Neural cell (in vitro differentiated cells): ENCODE data around the gene P2RY14. TPM values are rescaled to one million over a fixed set of nuclear protein-coding genes. Genes with fewer than 3 reads are reported as not detected.

Source experiments
- H2AFZ ChIP-seq: fragments of 200-600, 300-800 bp; sonication (generic), shearing (Covaris generic); 2 replicates; pipeline ENCODE4 v1.6.0; 2014; ENCODE audit warnings: low read depth, mild to moderate bottlenecking, antibody characterized with exemption, low read length, moderate library complexity
- H3F3A ChIP-seq: fragments of 200-600 bp; shearing (Covaris generic); 2 replicates; pipeline ENCODE4 v1.6.1; 2016; ENCODE audit warnings: mild to moderate bottlenecking, moderate library complexity, mixed read lengths, antibody characterized with exemption, low read length; ENCODE audit not compliant: insufficient read depth, poor library complexity, severe bottlenecking
- H3K27ac ChIP-seq: fragments of 200-600, 300-800 bp; sonication (generic), shearing (Covaris generic); 2 replicates; pipeline ENCODE4 v1.5.1; 2014; ENCODE audit warnings: mild to moderate bottlenecking, low read length, moderate library complexity
- H3K27me3 ChIP-seq: fragments of 300-800, 200-600 bp; sonication (generic), shearing (Covaris generic); 2 replicates; pipeline ENCODE4 v1.6.0; 2014; ENCODE audit warnings: mild to moderate bottlenecking, low read depth, low read length, moderate library complexity; ENCODE audit not compliant: insufficient read depth
- H3K36me3 ChIP-seq: fragments of 300-800, 200-600 bp; sonication (generic), shearing (Covaris generic); 2 replicates; pipeline ENCODE4 v1.5.1; 2014; ENCODE audit warnings: mild to moderate bottlenecking, antibody characterized with exemption, low read length, moderate library complexity; ENCODE audit not compliant: insufficient read depth
- H3K4me2 ChIP-seq: fragments of 300-800, 200-600 bp; sonication (generic), shearing (Covaris generic); 2 replicates; pipeline ENCODE4 v1.6.0; 2014; ENCODE audit warnings: mild to moderate bottlenecking, low read length
- H3K4me3 ChIP-seq: fragments of 300-800, 200-600 bp; sonication (generic), shearing (Covaris generic); 2 replicates; pipeline ENCODE4 v1.5.1; 2014; ENCODE audit warnings: mild to moderate bottlenecking, low read length, moderate library complexity
- H3K79me2 ChIP-seq: fragments of 200-600 bp; shearing (Covaris generic); replicated peaks from 2 replicates; pipeline ENCODE4 v1.6.0; 2014; ENCODE audit warnings: mild to moderate bottlenecking, low read length, moderate library complexity; ENCODE audit not compliant: insufficient read depth
- H3K9ac ChIP-seq: fragments of 300-800, 200-600 bp; sonication (generic), shearing (Covaris generic); 2 replicates; pipeline ENCODE4 v1.6.1; 2016; ENCODE audit warnings: mild to moderate bottlenecking, low read length, mixed read lengths
- H3K9me2 ChIP-seq: fragments of 200-600 bp; shearing (Covaris generic); 2 replicates; pipeline ENCODE4 v1.6.1; 2016; ENCODE audit warnings: mild to moderate bottlenecking, low read length, mixed read lengths; ENCODE audit not compliant: insufficient read depth
- H3K9me3 ChIP-seq: fragments of 200-600, 300-800 bp; sonication (generic), shearing (Covaris generic); 2 replicates; pipeline ENCODE4 v1.6.1; 2016; ENCODE audit warnings: mild to moderate bottlenecking, mixed run types, low read length, moderate library complexity, mixed read lengths
- H4K20me1 ChIP-seq: fragments of 200-600 bp; shearing (Covaris generic); 2 replicates; pipeline ENCODE4 v1.6.1; 2016; ENCODE audit warnings: mild to moderate bottlenecking, mixed run types; ENCODE audit not compliant: insufficient read depth
- CTCF ChIP-seq: fragments of 450-650 bp; IDR thresholded peaks from 2 replicates; pipeline ENCODE4 v1.5.1; 2014; ENCODE audit warnings: antibody characterized with exemption, mild to moderate bottlenecking, moderate library complexity; ENCODE audit not compliant: poor library complexity, severe bottlenecking
- EP300 ChIP-seq: fragments of 450-650 bp; conservative IDR thresholded peaks from 2 replicates; pipeline ENCODE4 v1.6.1; 2014; ENCODE audit warnings: antibody characterized with exemption, mild to moderate bottlenecking, moderate library complexity; ENCODE audit not compliant: poor library complexity, severe bottlenecking
- EZH2 ChIP-seq: fragments of 200-600, 300-800 bp; shearing (Covaris generic), sonication (generic); IDR thresholded peaks from 2 replicates; pipeline ENCODE4 v1.6.1; 2014; ENCODE audit warnings: antibody characterized with exemption, low read length, borderline replicate concordance, mild to moderate bottlenecking; ENCODE audit not compliant: insufficient read depth, poor library complexity, severe bottlenecking
- MXI1 ChIP-seq: fragments of 450-650 bp; conservative IDR thresholded peaks from 2 replicates; pipeline ENCODE4 v1.6.1; 2014; ENCODE audit warnings: antibody characterized with exemption, mild to moderate bottlenecking; ENCODE audit not compliant: poor library complexity, severe bottlenecking
- POLR2AphosphoS5 ChIP-seq: IDR thresholded peaks from 2 replicates; pipeline ENCODE4 v1.6.1; 2012
- RAD21 ChIP-seq: fragments of 450-650 bp; conservative IDR thresholded peaks from 2 replicates; pipeline ENCODE4 v1.6.1; 2014; ENCODE audit warnings: antibody characterized with exemption, mild to moderate bottlenecking, moderate library complexity
- SMC3 ChIP-seq: fragments of 450-650 bp; conservative IDR thresholded peaks from 2 replicates; pipeline ENCODE4 v1.6.1; 2014; ENCODE audit warnings: antibody characterized with exemption, mild to moderate bottlenecking, moderate library complexity; ENCODE audit not compliant: poor library complexity
- TAF1 ChIP-seq: IDR thresholded peaks from 2 replicates; pipeline ENCODE4 v1.6.1; 2012; ENCODE audit warnings: low read depth
- polyA plus RNA-seq: library from polyadenylated mRNA; depleted of rRNA; stranded (reverse); fragments of >200 nt; gene quantifications from 2 replicates; pipeline ENCODE4 v1.2.3, GENCODE V29; 2014
- TF ChIP-seq, protein P1 (sequence below): IDR thresholded peaks from 2 replicates; pipeline ENCODE4 v1.6.1; 2012; ENCODE audit warnings: borderline replicate concordance

The P2RY14 gene
- polyA plus RNA-seq, 1 donor from 2014 or later = not detected

DNA sequence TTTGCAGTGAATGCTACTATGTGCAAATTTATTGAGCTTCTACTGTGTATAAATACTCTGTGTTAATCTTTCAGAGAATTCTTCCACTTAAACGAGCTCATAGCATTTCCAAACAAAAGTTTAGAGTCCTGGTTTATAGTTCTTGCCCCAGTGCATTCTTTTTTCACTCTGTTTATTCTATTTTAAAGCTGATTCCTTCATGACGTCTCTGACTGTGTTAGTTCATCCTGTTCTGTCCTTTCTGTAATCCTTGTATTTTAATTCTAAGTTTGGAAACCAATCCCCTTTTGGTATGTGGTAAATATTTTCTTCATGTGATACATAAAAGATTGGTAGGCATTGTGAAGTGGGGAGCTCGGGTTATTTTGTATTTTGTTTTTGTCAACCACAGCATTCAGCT, 18.7 kb downstream of the P2RY14 start:
- no peaks in the 10 kb centered on the region for H3F3A ChIP-seq
- no peaks in the 10 kb centered on the region for H3K79me2 ChIP-seq
- TF ChIP-seq CTCF (no peak), RAD21 (no peak), POLR2AphosphoS5 (no peak), SMC3 (no peak), MXI1 (no peak)
- TF ChIP-seq, protein P1, sequence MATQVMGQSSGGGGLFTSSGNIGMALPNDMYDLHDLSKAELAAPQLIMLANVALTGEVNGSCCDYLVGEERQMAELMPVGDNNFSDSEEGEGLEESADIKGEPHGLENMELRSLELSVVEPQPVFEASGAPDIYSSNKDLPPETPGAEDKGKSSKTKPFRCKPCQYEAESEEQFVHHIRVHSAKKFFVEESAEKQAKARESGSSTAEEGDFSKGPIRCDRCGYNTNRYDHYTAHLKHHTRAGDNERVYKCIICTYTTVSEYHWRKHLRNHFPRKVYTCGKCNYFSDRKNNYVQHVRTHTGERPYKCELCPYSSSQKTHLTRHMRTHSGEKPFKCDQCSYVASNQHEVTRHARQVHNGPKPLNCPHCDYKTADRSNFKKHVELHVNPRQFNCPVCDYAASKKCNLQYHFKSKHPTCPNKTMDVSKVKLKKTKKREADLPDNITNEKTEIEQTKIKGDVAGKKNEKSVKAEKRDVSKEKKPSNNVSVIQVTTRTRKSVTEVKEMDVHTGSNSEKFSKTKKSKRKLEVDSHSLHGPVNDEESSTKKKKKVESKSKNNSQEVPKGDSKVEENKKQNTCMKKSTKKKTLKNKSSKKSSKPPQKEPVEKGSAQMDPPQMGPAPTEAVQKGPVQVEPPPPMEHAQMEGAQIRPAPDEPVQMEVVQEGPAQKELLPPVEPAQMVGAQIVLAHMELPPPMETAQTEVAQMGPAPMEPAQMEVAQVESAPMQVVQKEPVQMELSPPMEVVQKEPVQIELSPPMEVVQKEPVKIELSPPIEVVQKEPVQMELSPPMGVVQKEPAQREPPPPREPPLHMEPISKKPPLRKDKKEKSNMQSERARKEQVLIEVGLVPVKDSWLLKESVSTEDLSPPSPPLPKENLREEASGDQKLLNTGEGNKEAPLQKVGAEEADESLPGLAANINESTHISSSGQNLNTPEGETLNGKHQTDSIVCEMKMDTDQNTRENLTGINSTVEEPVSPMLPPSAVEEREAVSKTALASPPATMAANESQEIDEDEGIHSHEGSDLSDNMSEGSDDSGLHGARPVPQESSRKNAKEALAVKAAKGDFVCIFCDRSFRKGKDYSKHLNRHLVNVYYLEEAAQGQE = no peak
- H3K27me3 ChIP-seq = no peaks in the 10 kb centered on the region
- no peak overlapping the region for H3K27ac ChIP-seq
- no peak overlapping the region for H3K9ac ChIP-seq
- no peak overlapping the region for H3K4me2 ChIP-seq
- H4K20me1 ChIP-seq = no peaks in the 10 kb centered on the region
- no peaks in the 10 kb centered on the region for H3K9me3 ChIP-seq
- H3K4me3 ChIP-seq = no peak overlapping the region
- H3K36me3 ChIP-seq = no peaks in the 10 kb centered on the region
- H3K9me2 ChIP-seq = no peaks in the 10 kb centered on the region
- no peak overlapping the region for H2AFZ ChIP-seq

DNA sequence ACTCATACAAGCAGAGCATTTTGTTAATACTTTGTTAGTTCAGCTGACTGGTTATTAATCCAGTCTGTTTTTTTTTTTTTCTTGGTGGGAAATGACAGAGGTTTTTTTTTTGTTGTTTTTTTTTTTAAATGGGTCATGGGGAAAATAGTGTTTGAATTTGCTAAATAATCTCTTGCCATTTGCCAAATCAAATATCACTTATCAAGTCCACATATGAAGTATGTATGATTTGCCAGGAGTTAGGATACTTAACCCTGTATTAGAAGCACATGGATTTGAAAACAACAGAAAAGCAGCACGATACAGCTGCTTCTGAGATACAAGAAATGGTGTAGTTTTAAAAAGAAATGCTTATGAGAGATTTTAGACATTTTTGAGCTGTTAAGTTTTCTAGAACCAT, 21.6 kb downstream of the P2RY14 start:
- H3K9me2 ChIP-seq = no peaks in the 10 kb centered on the region
- H3K4me2 ChIP-seq = no peak overlapping the region
- no peaks in the 10 kb centered on the region for H3K36me3 ChIP-seq
- H4K20me1 ChIP-seq = no peaks in the 10 kb centered on the region
- no peaks in the 10 kb centered on the region for H3F3A ChIP-seq
- no peak overlapping the region for H2AFZ ChIP-seq
- no peak overlapping the region for H3K27ac ChIP-seq
- no peaks in the 10 kb centered on the region for H3K79me2 ChIP-seq
- TF ChIP-seq POLR2AphosphoS5 (no peak), CTCF (no peak), EP300 (no peak), SMC3 (no peak), TAF1 (no peak), EZH2 (no peak), MXI1 (no peak), RAD21 (no peak)
- TF ChIP-seq, protein P1 = no peak
- no peak overlapping the region for H3K4me3 ChIP-seq
- no peak overlapping the region for H3K9ac ChIP-seq
- no peaks in the 10 kb centered on the region for H3K9me3 ChIP-seq
- H3K27me3 ChIP-seq = no peaks in the 10 kb centered on the region
